ENCODE measurements around the gene TNFRSF1A.

- TF ChIP-seq CTCF (IDR thresholded peaks at IDR 0.05; ENCODE audit: borderline replicate concordance, extremely low read depth, low read length, poor library complexity, severe bottlenecking) (no peak), EZH2 (IDR thresholded peaks at IDR 0.05; ENCODE audit: borderline replicate concordance, low read depth, low read length, severe bottlenecking) (no peak)
Observed at GRCh38 chr12:6280672-6281071, 61.2 kb downstream of the TNFRSF1A start.
